OCI-LY1 (cell line): Measurements from ENCODE around the gene MAD1L1.

Source experiments
- H2AFZ ChIP-seq: fragments of 200-600 bp; sonication (generic), shearing (Covaris generic); 2 replicates; pipeline ENCODE4 v1.6.0; 2014; ENCODE audit warnings: antibody characterized with exemption, mild to moderate bottlenecking, low read length
- H3F3A ChIP-seq: fragments of 200-600 bp; sonication (generic), shearing (Covaris generic); 2 replicates; pipeline ENCODE4 v1.6.0; 2014; ENCODE audit warnings: mild to moderate bottlenecking, antibody characterized with exemption, low read length, moderate library complexity; ENCODE audit not compliant: insufficient read depth
- H3K27ac ChIP-seq: fragments of 200-600 bp; sonication (generic); 2 replicates; pipeline ENCODE4 v1.5.1; 2014; ENCODE audit warnings: low read length, mixed run types, mild to moderate bottlenecking, low read depth; ENCODE audit not compliant: poor library complexity, severe bottlenecking
- H3K27me3 ChIP-seq: fragments of 200-600 bp; sonication (generic); 2 replicates; pipeline ENCODE4 v1.6.0; 2014; ENCODE audit warnings: antibody characterized with exemption, mild to moderate bottlenecking, low read length, moderate library complexity; ENCODE audit not compliant: insufficient read depth
- H3K36me3 ChIP-seq: fragments of 200-600 bp; sonication (generic); 2 replicates; pipeline ENCODE4 v1.6.1; 2014; ENCODE audit warnings: mild to moderate bottlenecking, antibody characterized with exemption, low read length, moderate library complexity, mixed read lengths; ENCODE audit not compliant: insufficient read depth
- H3K4me1 ChIP-seq: fragments of 200-600 bp; sonication (generic); 2 replicates; pipeline ENCODE4 v1.5.1; 2014; ENCODE audit warnings: mild to moderate bottlenecking, low read length, moderate library complexity; ENCODE audit not compliant: insufficient read depth, severe bottlenecking
- H3K4me2 ChIP-seq: fragments of 200-600 bp; sonication (generic), shearing (Covaris generic); 2 replicates; pipeline ENCODE4 v1.6.1; 2014; ENCODE audit warnings: low read length
- H3K4me3 ChIP-seq: fragments of 200-600 bp; sonication (generic); 2 replicates; pipeline ENCODE4 v1.5.1; 2014; ENCODE audit warnings: low read length, low read depth, mild to moderate bottlenecking, mixed read lengths; ENCODE audit not compliant: poor library complexity, severe bottlenecking
- H3K79me2 ChIP-seq: fragments of 200-600 bp; shearing (Covaris generic); 2 replicates; pipeline ENCODE4 v1.6.1; 2016; ENCODE audit warnings: mixed run types, low read length, mixed read lengths; ENCODE audit not compliant: insufficient read depth
- H3K9ac ChIP-seq: fragments of 200-600 bp; sonication (generic), shearing (Covaris generic); 2 replicates; pipeline ENCODE4 v1.6.1; 2014; ENCODE audit warnings: mild to moderate bottlenecking, low read length, mixed read lengths
- H3K9me2 ChIP-seq: fragments of 200-600 bp; sonication (generic), shearing (Covaris generic); 2 replicates; pipeline ENCODE4 v1.6.1; 2014; ENCODE audit warnings: low read depth, mild to moderate bottlenecking, low read length, mixed read lengths
- H3K9me3 ChIP-seq: fragments of 200-600 bp; shearing (Covaris generic); 2 replicates; pipeline ENCODE4 v1.6.1; 2014; ENCODE audit warnings: low read length, mixed read lengths
- H4K20me1 ChIP-seq: fragments of 200-600 bp; sonication (generic), shearing (Covaris generic); 2 replicates; pipeline ENCODE4 v1.6.0; 2016; ENCODE audit warnings: mild to moderate bottlenecking, low read length; ENCODE audit not compliant: insufficient read depth
- CTCF ChIP-seq: fragments of 200-600 bp; sonication (generic), shearing (Covaris generic); IDR thresholded peaks from 2 replicates; pipeline ENCODE4 v1.5.1; 2017; ENCODE audit warnings: mild to moderate bottlenecking, antibody characterized with exemption, low read length, moderate library complexity, mixed read lengths
- EZH2 ChIP-seq: fragments of 200-600 bp; sonication (generic), shearing (Covaris generic); IDR thresholded peaks from 2 replicates; pipeline ENCODE4 v1.8.0; 2017; ENCODE audit warnings: borderline replicate concordance, mixed run types, mild to moderate bottlenecking, antibody characterized with exemption, low read length, moderate library complexity, mixed read lengths

The MAD1L1 gene

GRCh38 chr7:2051707-2052656 is 180.8 kb downstream of the MAD1L1 start:
- H3K4me1 ChIP-seq = peaks cover 15% of the 10 kb centered on the region
- H3K4me3 ChIP-seq = no peak overlapping the region
- H3K4me2 ChIP-seq = no peak overlapping the region
- H3K36me3 ChIP-seq = no peaks in the 10 kb centered on the region
- H3K9me2 ChIP-seq = no peaks in the 10 kb centered on the region
- no peak overlapping the region for H3K9ac ChIP-seq
- no peaks in the 10 kb centered on the region for H3K27me3 ChIP-seq
- H3F3A ChIP-seq = no peaks in the 10 kb centered on the region
- H4K20me1 ChIP-seq = no peaks in the 10 kb centered on the region
- no peaks in the 10 kb centered on the region for H3K9me3 ChIP-seq
- no peaks in the 10 kb centered on the region for H3K79me2 ChIP-seq
- no peak overlapping the region for H3K27ac ChIP-seq
- no peak for TF ChIP-seq CTCF
- TF ChIP-seq EZH2 = no peak
- no peak overlapping the region for H2AFZ ChIP-seq

GRCh38 chr7:2050511-2050866 is 182.3 kb downstream of the MAD1L1 start:
- Histone ChIP-seq H3K9me3 (no peaks in the 10 kb centered on the region), H3K9me2 (no peaks in the 10 kb centered on the region), H3K9ac (no peak overlapping the region), H4K20me1 (no peaks in the 10 kb centered on the region), H3K4me1 (peaks cover 15% of the 10 kb centered on the region), H2AFZ (no peak overlapping the region), H3K27ac (no peak overlapping the region), H3K79me2 (no peaks in the 10 kb centered on the region), H3F3A (no peaks in the 10 kb centered on the region), H3K4me3 (no peak overlapping the region), H3K27me3 (no peaks in the 10 kb centered on the region), H3K4me2 (no peak overlapping the region), H3K36me3 (no peaks in the 10 kb centered on the region)
- TF ChIP-seq CTCF (no peak), EZH2 (no peak)

GRCh38 chr7:2049782-2050510 is 182.8 kb downstream of the MAD1L1 start:
- TF ChIP-seq EZH2 (no peak), CTCF (no peak)
- no peaks in the 10 kb centered on the region for H3K9me2 ChIP-seq
- no peaks in the 10 kb centered on the region for H3K9me3 ChIP-seq
- H3K4me2 ChIP-seq = no peak overlapping the region
- no peak overlapping the region for H3K27ac ChIP-seq
- no peak overlapping the region for H2AFZ ChIP-seq
- H3K79me2 ChIP-seq = no peaks in the 10 kb centered on the region
- no peaks in the 10 kb centered on the region for H3K27me3 ChIP-seq
- no peaks in the 10 kb centered on the region for H3K36me3 ChIP-seq
- no peaks in the 10 kb centered on the region for H4K20me1 ChIP-seq
- H3F3A ChIP-seq = no peaks in the 10 kb centered on the region
- no peak overlapping the region for H3K9ac ChIP-seq
- peaks cover 15% of the 10 kb centered on the region for H3K4me1 ChIP-seq
- no peak overlapping the region for H3K4me3 ChIP-seq
